Measurements from ENCODE around the gene DTX1.
"Not testable (repeated sequence)": the region's sequence is repeated elsewhere in the genome, so short reads cannot be mapped to it uniquely, and the experiment has no call there.

The DTX1 gene

DNA sequence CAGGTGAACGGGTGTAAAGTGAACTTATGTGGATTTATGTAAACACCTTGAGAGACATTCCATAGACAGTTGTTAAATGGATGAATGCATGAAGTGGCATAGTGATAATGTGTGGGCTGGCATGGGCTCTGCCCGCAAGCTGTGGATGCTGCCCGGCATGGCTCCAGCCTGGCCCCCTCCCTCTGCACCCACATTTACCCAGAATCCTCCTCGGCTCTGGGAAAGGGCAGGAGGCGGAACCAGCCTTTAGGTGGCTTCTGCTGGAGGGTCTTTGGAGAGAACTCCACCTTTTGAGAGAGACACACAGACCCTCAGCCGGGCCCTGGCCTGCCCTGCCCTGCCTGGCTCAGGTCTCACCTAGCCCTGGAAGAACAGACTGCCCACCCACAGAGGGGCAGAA, 60.3 kb downstream of the DTX1 start:
- no peak for DNase-seq

- DNase-seq = not testable (repeated sequence)
Measured at GRCh38 chr12:113117684-113118083, 61.2 kb downstream of the DTX1 start.

GRCh38 chr12:113118142-113118541, 61.6 kb downstream of the DTX1 start:
- DNase-seq = no peak

DNA sequence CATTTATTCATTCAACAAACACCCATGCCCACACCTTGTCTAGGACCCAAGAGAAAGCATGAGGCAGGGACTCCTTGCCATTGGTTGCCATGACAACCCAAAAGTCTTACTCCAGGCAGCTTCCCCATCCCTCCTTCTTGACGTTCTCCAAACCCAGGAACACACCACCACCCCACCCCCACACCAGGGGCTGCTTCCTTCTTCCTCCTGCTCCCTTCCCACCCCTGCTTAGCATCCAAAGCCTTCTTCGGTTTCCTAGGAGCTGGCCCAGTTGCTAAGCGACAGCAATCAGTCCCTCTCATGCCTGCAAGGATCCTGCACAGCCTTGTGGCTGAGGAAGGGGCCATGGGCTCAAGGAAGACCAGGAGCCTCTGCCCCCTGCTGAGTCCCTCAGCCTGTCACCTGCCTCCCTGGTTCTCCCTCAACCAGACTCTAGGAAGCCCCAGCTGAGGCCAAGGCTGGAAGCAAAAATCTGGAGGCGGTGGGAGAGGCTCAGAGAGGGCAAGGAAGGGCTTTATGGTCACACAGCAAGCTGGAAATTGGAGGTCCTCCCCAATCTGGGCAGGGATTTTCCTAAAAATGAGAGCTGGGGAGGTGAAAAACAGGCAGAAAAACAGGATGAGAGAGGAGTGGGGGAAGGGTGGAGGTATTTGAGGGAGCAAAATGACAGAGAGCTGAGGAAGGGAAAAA, 63.6 kb downstream of the DTX1 start:
- DNase-seq = no peak

- no peak for DNase-seq
Measured at GRCh38 chr12:113120670-113121370, 64.3 kb downstream of the DTX1 start.

GRCh38 chr12:113127791-113128199, 71.3 kb downstream of the DTX1 start:
- DNase-seq = no peak

- DNase-seq = no peak
Measured at GRCh38 chr12:113128802-113129663, 72.5 kb downstream of the DTX1 start.

DNA sequence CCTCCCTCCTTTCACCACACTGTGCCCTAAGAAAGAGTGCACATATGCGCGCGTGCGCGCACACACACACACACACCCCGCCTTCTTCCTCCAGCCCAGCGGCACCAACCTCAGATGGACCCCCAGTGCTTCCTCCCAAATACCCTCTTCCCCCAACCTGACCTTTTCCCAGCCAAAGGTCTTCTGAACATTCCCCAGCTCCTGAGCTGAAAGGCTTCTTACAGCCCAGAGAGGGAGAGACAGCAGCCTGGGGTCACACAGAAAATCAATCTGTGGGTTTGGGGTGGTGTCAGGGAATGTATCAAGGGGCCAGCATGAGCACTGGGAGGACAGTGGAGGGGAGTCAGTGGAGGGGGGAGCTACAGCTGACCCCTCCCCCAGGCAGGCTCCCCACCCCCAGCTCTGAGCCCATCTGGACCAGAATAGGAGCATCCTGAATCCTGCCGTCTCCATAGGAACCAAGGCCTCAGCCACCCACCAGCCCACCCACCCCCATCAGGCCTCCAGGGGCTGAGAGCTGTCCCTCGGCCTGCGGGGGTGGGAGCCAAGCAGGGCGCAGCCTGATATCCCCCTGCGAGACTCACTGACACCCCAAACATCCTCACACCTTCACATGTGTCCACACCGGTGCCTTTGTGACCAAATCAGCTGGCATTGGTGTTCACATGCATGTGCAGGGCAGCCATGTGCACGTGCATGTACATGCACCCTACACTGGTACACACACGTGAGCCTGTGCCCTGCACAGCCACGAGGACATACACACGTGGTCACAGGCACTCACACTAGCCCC, 73.3 kb downstream of the DTX1 start:
- DNase-seq = no peak

DNA sequence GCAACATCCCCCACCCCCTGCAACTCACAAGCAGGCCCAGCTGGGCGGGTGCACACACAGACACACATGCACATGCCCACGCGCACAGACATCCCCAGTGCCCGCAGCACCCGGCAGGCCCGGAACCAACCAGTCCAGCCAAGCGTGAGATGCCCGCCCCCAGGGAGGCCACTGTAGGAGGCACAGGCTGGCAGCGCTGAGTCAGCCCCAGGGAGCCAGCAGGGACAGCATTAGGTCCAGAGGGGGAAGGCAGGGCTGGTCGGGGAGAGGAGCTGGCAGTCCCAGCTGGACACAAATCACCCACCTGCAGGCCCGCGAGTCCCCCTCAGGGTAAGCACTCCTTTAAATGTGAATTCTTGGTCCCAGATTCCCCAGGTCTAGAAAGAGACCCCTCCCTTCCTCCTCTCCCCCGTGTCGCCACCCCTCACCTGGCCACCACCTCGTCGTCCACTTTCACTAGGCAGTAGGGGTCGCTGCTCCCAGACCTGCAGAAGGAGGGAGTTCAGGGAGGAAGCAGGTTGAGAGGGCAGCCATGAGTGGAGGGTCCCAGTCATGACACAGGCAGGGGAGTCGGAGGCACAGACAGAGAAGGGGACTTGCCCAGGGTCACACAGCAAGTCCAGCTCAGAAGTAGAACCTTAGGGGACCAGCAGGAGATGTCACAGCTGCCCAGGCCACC, 74.1 kb downstream of the DTX1 start:
- DNase-seq = no peak

DNA sequence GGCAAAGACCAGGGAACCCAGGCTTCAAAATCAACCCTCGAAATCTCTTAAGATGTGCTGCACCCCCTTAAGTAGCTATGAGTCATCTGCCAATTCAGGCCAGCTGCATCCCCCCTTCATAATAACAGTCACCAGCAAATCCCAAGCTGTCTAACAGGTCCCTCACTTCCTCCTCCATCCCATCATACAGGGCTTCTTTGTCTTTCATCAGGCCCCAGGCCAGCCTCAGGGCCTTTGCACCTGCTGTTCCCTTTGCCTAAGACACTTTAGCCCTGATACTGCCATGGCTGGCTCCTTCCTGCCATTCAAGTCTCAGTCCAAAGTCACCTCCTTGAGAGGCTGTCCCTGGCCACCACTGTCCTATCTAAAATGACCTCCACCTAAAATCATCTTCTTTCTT, 75.0 kb downstream of the DTX1 start:
- no peak for DNase-seq

DNA sequence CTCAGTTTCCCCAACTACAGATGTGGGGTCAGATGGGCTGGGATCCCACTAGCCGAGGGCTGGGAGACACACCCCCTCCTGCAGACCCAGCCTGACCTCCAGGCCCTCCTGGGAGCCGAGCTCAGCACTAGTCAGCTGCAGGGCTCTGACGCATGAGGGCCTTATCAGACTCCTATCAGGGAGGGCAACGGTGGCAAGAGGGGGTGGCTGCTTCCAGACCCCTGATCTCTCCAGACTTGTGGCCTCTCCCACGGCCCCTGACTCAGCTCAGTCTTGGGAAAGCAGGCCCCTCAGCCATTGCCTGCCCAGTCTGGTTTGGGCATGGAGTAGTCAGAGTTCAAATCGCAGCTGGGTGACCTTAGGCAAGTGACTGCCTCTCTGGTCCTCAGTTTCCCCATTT, 76.5 kb downstream of the DTX1 start:
- no peak for DNase-seq

- no peak for DNase-seq
Measured at GRCh38 chr12:113133666-113134065, 77.1 kb downstream of the DTX1 start.

- DNase-seq = no peak
Measured at GRCh38 chr12:113134071-113134470, 77.5 kb downstream of the DTX1 start.

DNA sequence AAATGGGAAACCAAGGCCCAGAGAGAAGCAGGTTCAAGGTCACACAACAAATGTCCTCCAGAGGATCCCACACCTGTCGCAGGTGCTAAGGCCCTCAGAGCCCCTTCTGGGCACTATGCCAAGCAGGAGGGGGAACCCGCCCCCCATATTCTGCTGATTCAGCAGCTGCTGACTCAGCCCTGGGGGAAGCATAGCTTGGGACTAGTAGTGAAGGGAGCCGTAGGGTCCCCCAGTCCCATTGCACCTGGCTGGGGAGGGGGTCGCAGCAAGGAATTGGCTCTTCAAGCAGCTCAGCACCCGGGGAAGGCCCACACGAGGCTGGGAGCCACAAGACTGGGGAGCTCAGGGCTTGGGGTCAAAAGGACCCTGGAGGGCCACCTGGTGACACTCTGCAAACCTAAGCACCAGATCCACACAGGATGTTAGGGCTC, 78.0 kb downstream of the DTX1 start:
- DNase-seq = no peak

DNA sequence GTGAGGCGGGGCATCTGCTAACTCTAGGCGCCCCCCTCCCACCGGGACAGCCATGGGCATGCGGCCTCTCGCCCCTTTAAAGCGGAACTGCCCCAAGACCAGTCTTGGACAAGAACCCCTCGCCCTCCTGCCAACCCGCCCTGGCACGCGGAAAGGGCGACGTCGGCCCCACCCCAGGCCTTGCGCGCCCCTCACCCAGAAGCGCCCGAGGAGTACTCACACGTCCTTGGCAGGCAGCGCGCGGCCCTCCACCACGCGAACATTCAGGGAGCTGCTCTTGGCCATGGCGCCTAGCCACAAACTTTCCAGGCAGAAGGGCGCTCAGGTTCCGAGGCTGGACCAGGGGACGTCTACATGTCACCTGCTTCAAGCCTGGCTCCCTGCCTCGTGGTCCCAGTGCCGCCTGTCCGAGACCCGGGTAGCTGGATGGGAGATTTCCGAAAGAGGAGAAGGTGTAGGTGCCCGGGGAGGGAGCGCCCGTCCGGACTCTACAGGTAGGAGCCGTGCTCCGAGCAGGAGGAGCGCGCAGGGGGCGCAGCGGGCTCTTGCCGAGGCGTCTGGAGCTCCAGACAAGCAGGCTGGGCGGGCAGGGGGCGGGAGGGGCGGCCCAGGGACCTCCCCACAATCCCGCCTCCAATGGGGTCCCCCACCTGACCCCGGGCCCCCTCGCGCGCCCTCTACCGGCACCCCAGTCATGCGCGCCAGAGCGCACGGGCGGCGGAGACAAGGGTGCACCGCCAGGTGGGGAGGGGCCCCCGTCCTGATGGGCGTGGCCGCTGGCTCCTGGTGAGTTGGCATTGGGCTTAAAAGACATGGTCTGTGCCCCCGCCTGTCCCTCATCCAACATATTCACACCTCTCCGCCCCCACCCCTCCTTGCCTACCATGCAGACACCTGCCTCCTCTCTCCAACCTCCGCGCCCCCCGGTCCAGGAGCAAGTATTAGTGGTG, 78.9 kb downstream of the DTX1 start, which contains the start of gene RASAL1:
Gene RASAL1 (minus strand): TSS at position 584 of the 950 bp plus-strand sequence. CDS start 299 bp downstream, at position 285.
- peak; percentile 79 for DNase-seq

DNA sequence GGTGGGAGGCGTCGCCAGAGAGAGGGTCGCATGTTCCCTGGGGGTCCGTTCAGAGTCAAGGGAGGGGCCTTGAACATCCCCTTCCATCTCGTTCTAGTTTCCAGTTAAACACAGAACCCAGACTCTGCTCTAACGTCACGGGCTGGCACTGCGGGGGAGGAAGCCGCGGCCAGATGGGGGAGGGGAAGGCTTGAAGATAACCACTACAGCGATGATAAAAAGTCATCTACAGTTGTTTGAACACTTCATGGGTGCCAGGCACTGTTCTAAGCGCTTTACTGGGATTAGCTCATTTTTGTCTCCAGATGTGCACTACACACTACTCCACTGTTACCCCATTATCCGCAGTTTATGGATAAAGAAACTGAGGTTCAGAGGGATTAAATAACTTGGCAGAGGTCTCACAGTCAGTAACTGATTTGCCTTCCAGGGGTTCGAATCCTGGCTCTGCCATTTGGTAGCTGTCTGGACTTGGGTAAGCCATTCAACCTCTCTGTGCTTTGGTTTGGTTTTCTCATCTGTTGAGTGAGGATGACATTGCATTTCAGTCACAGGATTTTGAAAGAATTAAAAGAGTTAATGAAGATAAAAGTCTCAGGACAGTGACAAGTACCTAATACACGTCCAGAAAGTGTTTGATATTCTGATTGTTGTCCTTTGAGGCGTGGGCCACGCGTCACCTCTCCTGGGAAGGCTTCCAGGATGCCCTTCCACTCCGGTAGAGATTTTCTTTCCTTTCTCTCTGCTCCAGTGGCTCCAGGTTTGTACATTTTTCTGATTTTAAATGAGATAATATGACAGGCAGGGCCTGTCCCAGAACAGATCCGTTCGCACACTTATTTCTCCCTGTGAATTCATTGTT, 79.8 kb downstream of the DTX1 start:
- DNase-seq = peak; percentile 41

DNA sequence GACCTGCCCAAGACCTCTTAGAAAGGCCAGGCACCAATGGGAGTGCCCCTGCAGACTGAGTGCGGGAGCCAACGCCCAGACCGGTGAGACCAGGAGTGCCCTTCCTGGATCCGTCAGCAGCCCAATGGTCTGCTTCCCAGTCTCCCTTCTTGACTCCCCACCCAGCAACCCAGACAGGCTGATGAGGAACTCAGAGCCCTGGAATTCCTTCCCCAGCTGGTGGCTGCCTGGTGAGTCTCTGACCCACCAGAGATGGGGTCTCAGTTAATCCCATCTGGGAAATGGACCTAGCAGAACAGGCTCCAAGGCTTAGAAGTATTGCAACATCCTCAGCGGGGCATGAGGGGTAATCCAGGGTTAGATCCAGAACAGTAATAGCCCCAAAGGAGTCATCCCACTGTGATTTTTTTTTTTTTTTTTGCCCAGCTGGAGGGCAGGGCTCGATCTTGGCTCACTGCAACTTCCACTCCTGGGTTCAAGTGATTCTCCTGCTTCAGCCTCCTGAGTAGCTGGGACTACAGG, 80.5 kb downstream of the DTX1 start:
- no peak for DNase-seq

- no peak for DNase-seq
Measured at GRCh38 chr12:113137861-113138783, 81.6 kb downstream of the DTX1 start.

Measured in activated CD4-positive, alpha-beta T cell treated with anti-CD3 and anti-CD28 coated beads, Interleukin-2, Interleukin-6, amounts not matched to agents 100 ng/mL and 50 ng/mL, durations not matched to agents 16 hours and 8 hours (primary cell).